Measurements from ENCODE around the gene ELP5. TPM values are rescaled to one million over a fixed set of nuclear protein-coding genes. Genes with fewer than 3 reads are reported as not detected.

Gene ELP5
- total RNA-seq, 2 experiments from 2014 or later = 84.6 to 97.3 TPM

GRCh38 chr17:7281074-7281952 is 29.3 kb downstream of the ELP5 start, which contains the start of gene SLC2A4:
Gene SLC2A4 (plus strand): TSS chr17:7281718. CDS start chr17:7281935, 217 bp downstream.
- POLR2A ChIA-PET = interaction anchor here (0.7 to 1.3 kb wide), 2 partner anchors 11 to 55 kb away, joined by 4 to 5 read pairs; no protein-coding TSS in a partner anchor
- peak; percentile 96 for DNase-seq (ENCODE audit: low spot score)

GRCh38 chr17:7281953-7282751 is 30.1 kb downstream of the ELP5 start:
- no peak for DNase-seq (ENCODE audit: low spot score)
- peak overlapping the region; percentile 56 for H2AFZ ChIP-seq (ENCODE audit: low read length)
- BruUV-seq (replicated peaks) = no TSS peak

More at GRCh38 chr17:7281074-7281952, 29.3 kb downstream of the ELP5 start, which contains the start of gene SLC2A4:
- Histone ChIP-seq H3K9me2 (ENCODE audit: insufficient read depth, low read length) (no peaks in the 10 kb centered on the region), H3K4me3 (ENCODE audit: low read depth, low read length, poor library complexity, severe bottlenecking) (peak within 1 kb of the TSS; percentile 59), H4K20me1 (ENCODE audit: insufficient read depth, low read length) (no peaks in the 10 kb centered on the region), H3K9me3 (ENCODE audit: low read length) (no peaks in the 10 kb centered on the region), H3K36me3 (ENCODE audit: insufficient read depth, low read length) (no peaks in the 10 kb centered on the region), H3K79me2 (ENCODE audit: insufficient read depth, low read depth, low read length) (no peaks in the 10 kb centered on the region), H3K27ac (ENCODE audit: low read depth, low read length, poor library complexity, severe bottlenecking) (peak within 1 kb of the TSS; percentile 57), H2AFZ (ENCODE audit: low read length) (peak within 1 kb of the TSS; percentile 56), H3K4me1 (ENCODE audit: insufficient read depth, low read length, poor library complexity, severe bottlenecking) (peaks cover 37% of the 10 kb centered on the region), H3K4me2 (ENCODE audit: low read length) (peak within 1 kb of the TSS; percentile 88)
- BruUV-seq (replicated peaks) = no TSS peak
- intact Hi-C loops (cut with micrococcal nuclease; ENCODE audit: unreplicated experiment) = loop anchor here (1.0 to 2.0 kb wide), 3 partner anchors 55 to 154 kb away; partner anchors contain the start of genes ACAP1, KCTD11 and TMEM102
- no peak for TF ChIP-seq CTCF (conservative IDR thresholded peaks at IDR 0.05; ENCODE audit: low read length)
- CTCF ChIA-PET (ENCODE audit: unreplicated experiment) = interaction anchor here (1.0 kb wide), 1 partner anchor 16 kb away, joined by 4 read pairs; no protein-coding TSS in a partner anchor

More at GRCh38 chr17:7281953-7282751, 30.1 kb downstream of the ELP5 start:
- Histone ChIP-seq H3K4me2 (ENCODE audit: low read length) (peak overlapping the region; percentile 88), H3K9me3 (ENCODE audit: low read length) (no peaks in the 10 kb centered on the region), H3K9me2 (ENCODE audit: insufficient read depth, low read length) (no peaks in the 10 kb centered on the region), H3K4me1 (ENCODE audit: insufficient read depth, low read length, poor library complexity, severe bottlenecking) (peaks cover 41% of the 10 kb centered on the region), H3K4me3 (ENCODE audit: low read depth, low read length, poor library complexity, severe bottlenecking) (peak overlapping the region; percentile 59), H3K27ac (ENCODE audit: low read depth, low read length, poor library complexity, severe bottlenecking) (no peak overlapping the region), H4K20me1 (ENCODE audit: insufficient read depth, low read length) (no peaks in the 10 kb centered on the region), H3K36me3 (ENCODE audit: insufficient read depth, low read length) (no peaks in the 10 kb centered on the region), H3K79me2 (ENCODE audit: insufficient read depth, low read depth, low read length) (no peaks in the 10 kb centered on the region)
- no peak for TF ChIP-seq CTCF (conservative IDR thresholded peaks at IDR 0.05; ENCODE audit: low read length)
- TF ChIP-seq EZH2phosphoT487 (IDR thresholded peaks at IDR 0.05; ENCODE audit: borderline replicate concordance, low read depth, low read length) = no peak
- intact Hi-C loops (cut with micrococcal nuclease; ENCODE audit: unreplicated experiment) = loop anchor here (1.0 to 2.0 kb wide), 3 partner anchors 55 to 153 kb away; partner anchors contain the start of genes ACAP1, KCTD11 and TMEM102
- CTCF ChIA-PET (ENCODE audit: unreplicated experiment) = no interaction called here
- POLR2A ChIA-PET = interaction anchor here (0.7 to 1.3 kb wide), 2 partner anchors 10 to 55 kb away, joined by 4 to 5 read pairs; no protein-coding TSS in a partner anchor

All from OCI-LY7 (cell line).